ENCODE measurements around the gene TNPO2. TPM values are rescaled to one million over a fixed set of nuclear protein-coding genes. Genes with fewer than 3 reads are reported as not detected.

Gene TNPO2
- total RNA-seq, 2 experiments from 2014 or later: 65.2 to 76.4 TPM

GRCh38 chr19:12664406-12665280, 59.1 kb downstream of the TNPO2 start:
- Mint-ChIP-seq H3K27ac (peak overlapping the region; percentile 87), H3K27me3 (no peaks in the 10 kb centered on the region), H3K4me3 (peak overlapping the region; percentile 87), H3K36me3 (peaks cover 34% of the 10 kb centered on the region), H3K4me1 (ENCODE audit: low read depth) (peaks cover 40% of the 10 kb centered on the region), H3K9me3 (no peaks in the 10 kb centered on the region)
- ChIA-PET CTCF (interaction anchor here (2.2 kb wide), 1 partner anchor 25 kb away, joined by 18 read pairs; no protein-coding TSS in a partner anchor), POLR2A (interaction anchor here (0.6 kb wide), 1 partner anchor 130 kb away, joined by 3 read pairs; no protein-coding TSS in a partner anchor)
- peak; percentile 25 for DNase-seq
- intact Hi-C loops (cut with micrococcal nuclease): no loop called here

DNA sequence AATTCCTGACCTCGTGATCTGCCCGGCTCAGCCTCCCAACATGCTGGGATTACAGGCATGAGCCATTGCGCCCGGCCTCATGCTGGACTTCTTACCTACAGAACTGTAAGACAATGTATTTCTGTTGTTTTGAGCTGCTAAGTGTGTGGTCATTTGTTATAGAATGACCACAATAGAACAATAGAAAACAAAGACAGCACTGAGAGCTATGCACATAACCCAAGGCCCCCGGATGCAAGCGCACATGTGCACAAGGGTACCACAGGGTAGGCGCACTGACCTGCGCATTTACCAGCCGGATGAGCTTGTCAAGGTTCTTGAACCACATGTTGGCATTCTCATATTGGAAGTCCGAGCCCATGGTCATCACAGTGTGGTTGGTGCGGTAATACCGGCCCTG, 62.8 kb downstream of the TNPO2 start:
- intact Hi-C loops (cut with micrococcal nuclease): no loop called here
- no peak for DNase-seq
- H3K27me3 Mint-ChIP-seq: no peaks in the 10 kb centered on the region
- CTCF ChIA-PET: interaction anchor here (0.8 to 1.2 kb wide), 3 partner anchors 11 to 96 kb away, joined by 3 to 6 read pairs (median 3); no protein-coding TSS in a partner anchor
- H3K36me3 Mint-ChIP-seq: peaks cover 48% of the 10 kb centered on the region
- H3K4me1 Mint-ChIP-seq (ENCODE audit: low read depth): peaks cover 17% of the 10 kb centered on the region
- POLR2A ChIA-PET: no interaction called here
- no peak overlapping the region for H3K27ac Mint-ChIP-seq
- H3K4me3 Mint-ChIP-seq: no peak overlapping the region
- no peaks in the 10 kb centered on the region for H3K9me3 Mint-ChIP-seq

- H3K9me3 Mint-ChIP-seq: no peaks in the 10 kb centered on the region
- ChIA-PET CTCF (interaction anchor here (0.5 to 1.3 kb wide), 3 partner anchors 14 to 20 kb away, joined by 3 to 4 read pairs (median 3); no protein-coding TSS in a partner anchor), POLR2A (no interaction called here)
- H3K4me1 Mint-ChIP-seq (ENCODE audit: low read depth): no peaks in the 10 kb centered on the region
- intact Hi-C loops (cut with micrococcal nuclease): no loop called here
- no peaks in the 10 kb centered on the region for H3K27me3 Mint-ChIP-seq
- no peak overlapping the region for H3K4me3 Mint-ChIP-seq
- DNase-seq: no peak
- H3K36me3 Mint-ChIP-seq: peaks cover 45% of the 10 kb centered on the region
- no peak overlapping the region for H3K27ac Mint-ChIP-seq
Measured at GRCh38 chr19:12657966-12658365, 65.8 kb downstream of the TNPO2 start.

DNA sequence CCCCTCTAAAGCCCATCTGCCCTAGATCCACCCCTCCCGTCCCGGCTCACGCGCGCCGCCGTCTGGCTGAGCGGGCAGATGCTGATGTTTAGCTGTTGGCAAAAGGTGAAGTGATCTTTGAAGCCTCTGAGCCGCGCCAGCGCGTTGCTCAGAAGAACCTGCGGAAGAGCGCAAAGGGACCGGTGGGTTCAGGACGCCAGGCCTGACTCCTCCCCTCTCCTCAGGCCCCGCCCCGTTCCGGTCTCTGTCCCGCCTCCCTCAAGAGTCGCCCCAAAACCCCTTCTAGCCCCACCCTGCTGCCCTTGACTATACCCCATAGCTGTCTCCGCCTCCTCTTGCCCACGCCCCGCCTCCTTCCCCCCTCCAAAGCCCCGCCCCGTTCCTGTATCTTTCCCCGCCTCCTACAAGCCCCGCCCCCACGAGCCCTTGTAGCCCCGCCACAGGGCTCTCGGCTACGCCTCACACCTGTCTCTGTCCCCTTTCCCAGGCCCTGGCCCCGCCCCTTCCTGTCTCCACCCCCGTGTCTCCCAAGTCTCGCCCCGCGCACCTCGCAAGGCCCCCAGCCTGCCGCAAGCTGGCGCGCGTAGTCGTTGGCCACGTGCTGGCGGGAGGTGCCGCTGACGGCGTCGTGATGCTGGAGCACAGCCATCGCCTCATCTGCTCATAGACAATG, 66.7 kb downstream of the TNPO2 start:
- Mint-ChIP-seq H3K27ac (no peak overlapping the region), H3K4me1 (ENCODE audit: low read depth) (no peaks in the 10 kb centered on the region), H3K36me3 (peaks cover 44% of the 10 kb centered on the region), H3K27me3 (no peaks in the 10 kb centered on the region), H3K4me3 (no peak overlapping the region), H3K9me3 (no peaks in the 10 kb centered on the region)
- CTCF ChIA-PET: interaction anchor here (1.3 kb wide), 1 partner anchor 15 kb away, joined by 4 read pairs; no protein-coding TSS in a partner anchor
- peak; percentile 46 for DNase-seq
- intact Hi-C loops (cut with micrococcal nuclease): no loop called here
- POLR2A ChIA-PET: no interaction called here

DNA sequence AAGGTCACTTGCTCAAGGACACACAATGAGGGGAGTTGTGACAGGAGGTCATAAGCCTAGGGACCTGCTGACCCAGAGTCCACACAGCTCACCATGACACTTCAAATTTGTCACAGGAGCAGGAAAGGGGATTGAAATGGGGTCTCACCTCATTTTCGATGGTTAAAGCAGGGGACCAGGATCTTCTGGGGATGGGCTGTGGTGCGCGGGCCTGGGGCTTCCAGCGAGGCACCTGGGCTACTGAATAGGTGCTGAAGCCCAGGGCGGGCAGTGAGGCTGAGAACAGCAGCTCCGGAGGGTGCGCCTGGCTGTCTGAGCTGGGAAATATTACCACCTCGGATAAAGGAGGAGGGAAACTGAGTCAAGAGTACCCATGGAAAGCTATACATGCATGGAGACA, 68.2 kb downstream of the TNPO2 start:
- no peak overlapping the region for H3K4me3 Mint-ChIP-seq
- CTCF ChIA-PET: interaction anchor here (0.6 kb wide), 1 partner anchor 15 kb away, joined by 3 read pairs; no protein-coding TSS in a partner anchor
- H3K27ac Mint-ChIP-seq: no peak overlapping the region
- H3K9me3 Mint-ChIP-seq: no peaks in the 10 kb centered on the region
- intact Hi-C loops (cut with micrococcal nuclease): no loop called here
- H3K36me3 Mint-ChIP-seq: peaks cover 43% of the 10 kb centered on the region
- POLR2A ChIA-PET: no interaction called here
- no peaks in the 10 kb centered on the region for H3K27me3 Mint-ChIP-seq
- DNase-seq: no peak
- no peaks in the 10 kb centered on the region for H3K4me1 Mint-ChIP-seq (ENCODE audit: low read depth)

DNA sequence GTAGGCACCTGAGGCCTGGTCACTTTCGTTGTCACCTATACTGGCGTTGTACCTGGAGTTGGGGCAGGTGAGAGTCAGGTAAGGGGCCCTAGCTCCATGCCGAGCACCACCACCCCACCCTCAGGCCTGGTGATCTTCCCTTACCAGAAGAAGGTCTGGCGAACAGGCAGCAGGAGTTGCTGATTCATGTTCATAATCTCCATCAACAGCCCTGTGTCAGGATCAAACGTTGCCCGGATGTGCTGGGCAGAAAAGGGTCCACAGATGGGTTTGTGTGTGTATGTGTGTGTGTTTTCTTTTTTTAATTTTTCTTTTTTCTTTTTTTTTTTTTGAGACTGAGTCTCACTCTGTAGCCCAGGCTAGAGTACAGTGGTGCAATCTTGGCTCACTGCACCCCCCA, 71.5 kb downstream of the TNPO2 start:
- ChIA-PET CTCF (no interaction called here), POLR2A (no interaction called here)
- no peak for DNase-seq
- Mint-ChIP-seq H3K9me3 (no peaks in the 10 kb centered on the region), H3K27me3 (no peaks in the 10 kb centered on the region), H3K27ac (no peak overlapping the region), H3K4me1 (ENCODE audit: low read depth) (no peaks in the 10 kb centered on the region), H3K36me3 (peaks cover 32% of the 10 kb centered on the region), H3K4me3 (no peak overlapping the region)
- intact Hi-C loops (cut with micrococcal nuclease): no loop called here

GRCh38 chr19:12649941-12650340, 73.8 kb downstream of the TNPO2 start:
- H3K4me1 Mint-ChIP-seq (ENCODE audit: low read depth): no peaks in the 10 kb centered on the region
- intact Hi-C loops (cut with micrococcal nuclease): no loop called here
- H3K4me3 Mint-ChIP-seq: no peak overlapping the region
- DNase-seq: no peak
- peaks cover 26% of the 10 kb centered on the region for H3K36me3 Mint-ChIP-seq
- ChIA-PET CTCF (no interaction called here), POLR2A (no interaction called here)
- no peaks in the 10 kb centered on the region for H3K27me3 Mint-ChIP-seq
- H3K27ac Mint-ChIP-seq: no peak overlapping the region
- H3K9me3 Mint-ChIP-seq: no peaks in the 10 kb centered on the region

Other genes starting within 250 kb of the TNPO2 start
- 1 to 10 TPM; 1.5 to 2.4 TPM for gene ZNF709, start 239.1 kb downstream of the TNPO2 start, total RNA-seq
- gene ZNF564, start 172.4 kb downstream of the TNPO2 start, total RNA-seq: 1 to 10 TPM; 6.5 to 7.0 TPM
- 1 to 10 TPM; 6.9 to 7.0 TPM for gene ZNF490, start 113.1 kb downstream of the TNPO2 start, total RNA-seq
- gene ZNF791, start 113.0 kb downstream of the TNPO2 start, total RNA-seq: 10 to 100 TPM; 18.2 to 19.1 TPM
- 100 to 1,000 TPM; 123 to 127 TPM for gene MAN2B1, start 57.2 kb downstream of the TNPO2 start, total RNA-seq
- 10 to 100 TPM; 17.1 to 17.8 TPM for gene WDR83, start 57.1 kb downstream of the TNPO2 start, total RNA-seq
- gene DHPS, start 42.1 kb downstream of the TNPO2 start, total RNA-seq: 100 to 1,000 TPM; 126 to 127 TPM
- gene GNG14, start 35.9 kb downstream of the TNPO2 start, total RNA-seq: not detected
- 1 to 10 TPM; 6.6 to 7.0 TPM for gene FBXW9, start 27.3 kb downstream of the TNPO2 start, total RNA-seq
- gene TRIR, start 10.8 kb upstream of the TNPO2 start, total RNA-seq: 100 to 1,000 TPM; 167 to 182 TPM
- 10 to 100 TPM; 54.2 TPM for gene GET3, start 13.6 kb upstream of the TNPO2 start, total RNA-seq
- gene BEST2, start 27.9 kb upstream of the TNPO2 start, total RNA-seq: not detected
- 10 to 100 TPM; 20.2 to 22.2 TPM for gene HOOK2, start 51.6 kb upstream of the TNPO2 start, total RNA-seq
- 100 to 1,000 TPM; 409 to 411 TPM for gene JUNB, start 67.6 kb upstream of the TNPO2 start, total RNA-seq
- 100 to 1,000 TPM; 253 to 258 TPM for gene PRDX2, start 77.9 kb upstream of the TNPO2 start, total RNA-seq
- gene THSD8, start 78.1 kb upstream of the TNPO2 start, total RNA-seq: 10 to 100 TPM; 42.4 to 44.6 TPM
- 10 to 100 TPM; 61.9 to 66.8 TPM for gene RNASEH2A, start 82.7 kb upstream of the TNPO2 start, total RNA-seq
- gene RTBDN, start 110.6 kb upstream of the TNPO2 start, total RNA-seq: not detected
- gene MAST1, start 114.6 kb upstream of the TNPO2 start, total RNA-seq: 1 to 10 TPM; 1.7 to 2.3 TPM
- gene DNASE2, start 157.5 kb upstream of the TNPO2 start, total RNA-seq: 10 to 100 TPM; 27.0 to 27.5 TPM
- gene KLF1, start 163.3 kb upstream of the TNPO2 start, total RNA-seq: under 1 TPM; 0.12 to 0.19 TPM
- 10 to 100 TPM; 33.6 to 34.4 TPM for gene GCDH, start 167.2 kb upstream of the TNPO2 start, total RNA-seq
- 1 to 10 TPM; 3.0 to 4.2 TPM for gene SYCE2, start 195.4 kb upstream of the TNPO2 start, total RNA-seq
- gene FARSA, start 209.8 kb upstream of the TNPO2 start, total RNA-seq: 100 to 1,000 TPM; 109 to 110 TPM
- gene CALR, start 214.7 kb upstream of the TNPO2 start, total RNA-seq: 100 to 1,000 TPM; 625 to 642 TPM
- gene RAD23A, start 221.9 kb upstream of the TNPO2 start, total RNA-seq: 100 to 1,000 TPM; 190 to 194 TPM
- 10 to 100 TPM; 31.2 to 32.6 TPM for gene GADD45GIP1, start 233.3 kb upstream of the TNPO2 start, total RNA-seq
- gene DAND5, start 245.6 kb upstream of the TNPO2 start, total RNA-seq: under 1 TPM in 1 of 2 experiments, not detected in 1; 0.12 TPM

Measured in activated CD4-positive, alpha-beta memory T cell treated with anti-CD3 and anti-CD28 coated beads for 36 hours (primary cell).